Stimulated activated CD8-positive, alpha-beta memory T cell treated with anti-CD3 and anti-CD28 coated beads, Interleukin-4, amount 100 ng/mL, for 48 hours (primary cell): ENCODE data around the gene UQCC3.
"Not testable (repeated sequence)": the region's sequence is repeated elsewhere in the genome, so short reads cannot be mapped to it uniquely, and the experiment has no call there.

Source experiments
- DNase-seq: peaks from one replicate; pipeline ENCODE4 v3.0.0-alpha.2; 2020

Gene UQCC3, protein sequence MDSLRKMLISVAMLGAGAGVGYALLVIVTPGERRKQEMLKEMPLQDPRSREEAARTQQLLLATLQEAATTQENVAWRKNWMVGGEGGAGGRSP

GRCh38 chr11:62671608-62672389 lies at the start of gene UQCC3, which contains the start of gene LBHD1:
Gene UQCC3 (plus strand): TSS chr11:62671673. CDS start chr11:62671746, 73 bp downstream.
Gene LBHD1 (minus strand): TSS chr11:62672267. CDS start chr11:62670031, 2,236 bp downstream.
- DNase-seq, result peak; percentile 82

- DNase-seq, result no peak
These were observed 48.9 kb upstream of the UQCC3 start for GRCh38 chr11:62622476-62623089.

- no peak for DNase-seq
These were observed 43.8 kb upstream of the UQCC3 start for GRCh38 chr11:62627713-62628112.

DNA sequence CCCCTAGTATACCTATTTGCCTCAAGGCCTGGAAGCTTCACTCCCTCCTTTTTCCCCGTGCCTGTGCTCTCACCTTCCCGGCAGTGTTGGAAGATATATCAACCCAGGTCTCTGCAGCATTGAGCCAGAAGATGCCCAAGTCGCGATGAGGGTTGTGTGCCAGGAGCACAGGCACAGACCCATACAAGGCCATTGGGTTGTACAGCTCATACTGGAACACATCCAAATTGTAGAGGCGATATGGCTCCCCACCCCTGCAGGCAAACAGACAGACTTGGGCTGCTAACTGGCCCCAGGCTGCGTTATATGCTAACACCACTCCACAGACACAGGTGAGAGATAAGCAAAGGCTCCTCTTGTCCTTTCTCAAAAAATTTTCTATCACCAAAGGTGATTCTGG lies 39.0 kb upstream of the UQCC3 start:
- no peak for DNase-seq

DNA sequence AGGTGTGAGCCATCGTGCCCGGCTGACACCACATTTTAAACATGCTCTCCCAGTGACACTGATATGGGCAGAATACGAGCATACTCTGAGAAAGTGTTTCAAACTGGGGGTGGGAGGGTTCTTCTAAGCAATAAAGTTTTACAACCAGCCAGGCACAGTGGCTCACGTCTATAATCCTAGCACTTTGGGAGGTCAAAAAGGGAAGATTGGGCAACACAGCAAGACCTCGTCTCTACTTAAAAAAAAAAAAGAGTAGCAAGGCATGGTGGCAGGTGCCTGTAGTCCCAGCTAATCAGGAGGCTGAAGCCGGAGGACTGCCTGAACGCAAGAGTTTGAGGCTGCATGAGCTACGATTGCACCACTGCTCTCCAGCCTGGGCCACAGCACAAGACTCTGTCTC lies 27.3 kb upstream of the UQCC3 start:
- no peak for DNase-seq

DNA sequence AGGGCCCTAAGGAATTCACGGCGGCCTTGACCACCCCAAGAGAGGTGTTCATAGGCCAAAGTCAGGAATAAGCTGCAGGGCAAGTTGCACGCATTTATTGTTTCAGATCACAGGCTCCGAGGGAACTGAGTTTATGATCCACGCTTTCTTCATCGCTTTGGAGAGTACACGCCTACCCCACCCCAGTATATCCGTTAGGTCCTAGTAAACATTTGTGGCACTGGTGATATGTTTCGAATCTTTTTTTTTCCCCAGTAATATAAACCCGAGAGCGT lies 25.9 kb upstream of the UQCC3 start:
- no peak for DNase-seq

DNA sequence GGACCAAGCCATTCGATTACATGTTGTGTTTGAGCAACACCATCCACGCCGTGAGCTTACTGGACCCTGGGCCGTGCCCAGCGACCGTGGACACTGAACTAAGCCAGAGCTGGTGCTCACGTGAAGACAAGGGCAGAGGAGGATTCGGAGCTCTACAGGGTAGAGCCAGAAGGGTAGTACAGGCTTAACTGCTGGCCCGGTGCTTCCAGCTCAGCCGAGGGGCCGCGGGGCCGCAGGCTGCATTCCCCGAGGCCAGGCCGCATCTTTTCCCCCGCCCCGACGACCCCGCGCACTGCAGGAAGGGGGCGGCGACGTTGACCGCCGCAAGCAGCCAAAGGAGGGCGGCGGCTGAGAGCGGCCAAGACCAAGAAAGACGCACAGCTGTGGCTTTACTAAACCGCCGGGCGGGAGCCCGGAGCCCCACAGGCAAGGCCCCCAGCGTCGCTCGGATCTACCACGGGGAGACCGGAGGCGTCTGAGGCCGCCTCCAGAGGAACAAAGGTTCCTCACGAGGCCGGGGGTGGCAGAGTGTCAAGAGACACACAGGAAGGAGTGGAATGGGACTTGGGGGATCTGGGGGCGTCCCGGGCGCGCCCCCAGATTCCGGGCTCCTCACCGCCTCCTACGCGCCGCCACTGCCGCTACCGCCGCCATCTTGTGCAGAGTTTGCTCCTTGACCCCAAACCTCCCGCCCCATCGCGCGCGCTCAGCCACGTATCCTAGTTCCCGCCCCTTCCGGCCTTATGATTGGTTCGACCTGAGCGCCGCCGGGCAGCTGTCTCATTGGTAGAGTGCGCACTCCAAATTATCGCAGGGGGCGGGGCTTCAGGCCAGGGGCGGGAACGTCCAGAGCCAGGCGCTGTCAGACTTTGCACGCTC lies 25.3 kb upstream of the UQCC3 start, which contains the start of gene GANAB:
GANAB (minus strand) TSS at position 668 of the 879 bp plus-strand sequence; CDS start at position 654, 14 bp downstream.
- DNase-seq, result peak; percentile 99

GRCh38 chr11:62646825-62647608 lies 24.5 kb upstream of the UQCC3 start:
- no peak for DNase-seq

DNA sequence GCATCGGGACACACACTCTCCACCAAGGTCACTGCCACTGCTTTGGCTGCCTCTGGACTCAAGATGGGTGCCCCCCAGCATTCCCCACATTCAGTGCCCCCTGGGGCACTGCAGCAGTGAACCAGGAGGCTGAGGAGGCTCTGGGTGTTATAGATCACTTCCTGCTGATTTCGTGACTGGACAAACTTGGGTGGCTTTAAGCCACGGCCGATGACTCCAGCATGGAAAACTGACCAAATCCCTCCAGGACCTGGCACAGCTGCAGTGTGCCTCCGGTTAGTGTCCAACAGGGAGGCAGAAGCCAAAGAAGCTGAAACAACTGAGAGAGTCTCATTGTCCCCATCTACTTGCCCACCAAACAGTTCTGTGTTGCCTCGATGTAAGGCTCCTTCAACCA lies 23.9 kb upstream of the UQCC3 start:
- no peak for DNase-seq

GRCh38 chr11:62648185-62648966 lies 23.1 kb upstream of the UQCC3 start:
- no peak for DNase-seq

- no peak for DNase-seq
These were observed 22.5 kb upstream of the UQCC3 start for GRCh38 chr11:62648967-62649364.

DNA sequence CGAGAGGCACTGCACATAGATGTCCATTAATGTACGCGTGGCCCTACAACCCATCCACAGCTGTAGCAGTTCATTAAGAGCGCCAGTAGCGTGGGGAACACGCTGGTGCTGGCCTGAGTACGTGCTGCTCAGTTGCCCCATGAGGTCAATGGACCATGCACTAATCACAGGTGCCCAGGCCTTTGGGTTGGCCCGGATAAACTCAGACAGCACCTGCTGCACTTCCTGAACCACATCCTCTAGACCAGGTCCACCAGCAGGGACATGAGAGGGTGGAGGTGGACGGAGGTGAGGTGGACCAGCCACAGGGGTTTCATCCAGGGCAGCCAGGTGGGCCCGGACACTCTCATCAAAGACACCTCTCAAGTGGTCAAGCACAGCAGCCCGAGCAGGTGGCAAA lies 22.0 kb upstream of the UQCC3 start:
- no peak for DNase-seq

DNA sequence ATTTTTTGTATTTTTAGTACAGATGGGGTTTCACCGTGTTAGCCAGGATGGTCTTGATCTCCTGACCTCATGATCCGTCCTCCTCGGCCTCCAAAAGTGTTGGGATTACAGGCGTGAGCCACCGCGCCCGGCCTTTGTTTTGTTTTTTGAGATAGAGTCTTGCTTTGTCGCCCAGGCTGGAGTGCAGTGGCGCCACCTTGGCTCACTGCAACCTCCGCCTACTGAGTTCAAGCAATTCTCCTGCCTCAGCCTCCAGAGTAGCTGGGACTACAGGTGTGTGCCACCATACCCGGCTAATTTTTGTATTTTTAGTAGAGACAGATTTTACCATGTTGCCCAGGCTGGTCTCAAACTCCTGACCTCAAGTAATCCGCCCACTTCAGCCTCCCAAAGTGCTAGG lies 21.2 kb upstream of the UQCC3 start:
- not testable (repeated sequence) for DNase-seq

DNA sequence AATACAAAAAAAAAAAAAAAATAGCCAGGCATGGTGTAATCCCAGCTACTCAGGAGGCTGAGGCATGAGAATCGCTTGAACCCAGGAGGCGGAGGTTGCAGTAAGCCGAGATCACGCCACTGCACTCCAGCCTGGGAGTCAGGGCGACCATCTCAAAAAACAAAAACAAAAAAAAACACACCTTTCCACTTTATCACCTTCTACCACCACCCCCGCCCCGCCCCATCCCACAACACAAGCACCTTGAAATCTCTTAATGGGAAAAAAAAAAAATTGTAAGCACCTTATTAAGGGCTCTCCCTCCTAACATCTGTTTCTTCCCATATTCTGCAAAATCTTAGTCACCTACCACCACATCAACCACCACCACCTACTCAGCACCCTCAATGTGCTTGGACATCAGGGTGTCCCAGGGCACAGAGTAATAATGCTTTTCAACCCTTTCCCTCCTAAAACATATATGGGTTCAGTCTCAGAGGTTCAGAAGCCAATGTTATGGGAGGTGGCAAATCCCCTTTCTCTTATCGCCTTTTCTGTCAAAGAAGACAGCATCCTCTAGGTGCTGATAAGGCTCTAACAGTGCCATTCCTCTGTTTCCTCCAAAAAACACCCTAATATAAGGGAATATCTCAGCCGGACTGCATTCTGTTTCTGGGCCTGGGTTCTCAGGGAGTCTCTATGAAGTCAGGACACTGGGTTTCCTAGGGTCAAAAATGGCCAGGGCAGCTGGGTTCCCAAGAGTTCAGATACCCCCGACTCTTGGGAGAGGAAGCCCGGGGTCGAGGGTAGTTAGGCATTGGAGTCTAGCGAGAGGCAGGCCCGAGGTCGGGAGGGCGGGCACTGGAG lies 19.1 kb upstream of the UQCC3 start:
- peak; percentile 44 for DNase-seq

- DNase-seq, result no peak
These were observed 17.2 kb upstream of the UQCC3 start for GRCh38 chr11:62654297-62654696.

- no peak for DNase-seq
These were observed 14.6 kb upstream of the UQCC3 start for GRCh38 chr11:62656796-62657429.

GRCh38 chr11:62664405-62665074 lies 6.9 kb upstream of the UQCC3 start:
- peak; percentile 72 for DNase-seq

- DNase-seq, result peak; percentile 98
These were observed 6.3 kb upstream of the UQCC3 start, which contains the start of the genes C11orf98 and CSKMT for GRCh38 chr11:62665075-62665598. Gene C11orf98 (minus strand): TSS chr11:62665210. CDS start chr11:62665169, 41 bp downstream. Gene CSKMT (plus strand): TSS chr11:62665312. CDS start chr11:62665880, 568 bp downstream.
